Measurements from ENCODE around the gene AGPAT2.

AGPAT2 gene

GRCh38 chr9:136643596-136644342, 43.5 kb downstream of the AGPAT2 start:
- no peak for DNase-seq

DNA sequence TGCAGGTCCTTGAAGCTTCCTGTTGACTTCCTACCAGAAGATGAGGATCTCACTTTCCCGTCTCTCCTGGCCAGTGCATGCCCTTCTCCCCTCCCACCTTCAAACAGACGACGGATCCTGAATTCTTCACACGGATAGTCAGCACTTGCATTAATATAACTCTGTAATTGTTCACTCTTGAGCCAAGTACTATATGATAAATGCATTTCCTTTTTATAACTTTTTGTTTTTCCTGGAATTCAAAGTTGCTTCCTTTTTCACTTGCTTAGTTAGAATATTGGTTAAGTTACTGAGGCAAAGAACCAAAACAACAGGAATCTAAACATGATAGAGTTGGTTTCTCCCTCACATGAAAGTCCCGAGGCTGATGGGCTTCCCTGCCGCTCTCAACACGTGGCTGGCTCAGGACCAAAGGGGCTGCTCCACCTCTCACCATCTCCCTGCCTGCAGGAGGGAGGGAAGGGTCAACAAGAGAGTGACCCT, 44.8 kb downstream of the AGPAT2 start:
- DNase-seq, result no peak

- DNase-seq, result no peak
These were observed 46.8 kb downstream of the AGPAT2 start for GRCh38 chr9:136640171-136641111.

DNA sequence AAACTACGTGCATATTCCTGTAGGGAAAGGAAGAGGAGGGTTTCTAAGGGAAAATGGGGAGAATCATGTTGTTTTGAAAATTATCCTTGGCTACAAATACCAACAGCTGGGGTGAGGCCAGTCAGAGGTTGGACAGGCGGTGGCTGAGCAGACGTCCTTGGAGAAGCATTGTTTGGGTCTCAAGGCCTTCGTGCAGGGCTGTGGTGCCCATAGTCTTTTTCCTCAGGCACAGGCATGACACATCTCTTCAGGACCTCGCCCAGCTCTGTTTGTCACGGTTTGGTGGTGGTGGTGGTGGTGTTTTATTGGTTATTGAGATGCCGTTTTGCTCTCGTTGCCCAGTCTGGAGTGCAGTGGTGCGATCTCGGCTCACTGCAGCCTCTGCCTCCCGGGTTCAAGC, 52.4 kb downstream of the AGPAT2 start:
- no peak for DNase-seq

DNA sequence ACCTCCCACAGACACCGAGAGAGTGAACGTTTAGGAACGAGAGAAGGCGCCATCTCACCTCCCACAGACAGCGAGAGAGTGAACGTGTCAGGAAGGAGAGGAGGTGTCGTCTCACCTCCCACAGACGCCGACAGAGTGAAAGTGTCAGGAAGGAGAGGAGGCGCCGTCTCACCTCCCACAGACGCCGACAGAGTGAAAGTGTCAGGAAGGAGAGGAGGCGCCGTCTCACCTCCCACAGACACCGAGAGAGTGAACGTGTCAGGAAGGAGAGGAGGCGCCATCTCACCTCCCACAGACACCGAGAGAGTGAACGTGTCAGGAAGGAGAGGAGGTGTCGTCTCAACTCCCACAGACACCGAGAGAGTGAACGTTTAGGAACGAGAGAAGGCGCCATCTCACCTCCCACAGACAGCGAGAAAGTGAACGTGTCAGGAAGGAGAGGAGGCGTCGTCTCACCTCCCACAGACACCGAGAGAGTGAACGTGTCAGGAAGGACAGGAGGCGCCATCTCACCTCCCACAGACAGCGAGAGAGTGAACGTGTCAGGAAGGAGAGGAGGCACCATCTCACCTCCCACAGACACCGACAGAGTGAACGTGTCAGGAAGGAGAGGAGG, 54.7 kb downstream of the AGPAT2 start:
- peak; percentile 31 for DNase-seq

- peak; percentile 45 for DNase-seq
These were observed 55.2 kb downstream of the AGPAT2 start for GRCh38 chr9:136632072-136632471.

- DNase-seq, result peak; percentile 87
These were observed 55.9 kb downstream of the AGPAT2 start for GRCh38 chr9:136631038-136632000.

DNA sequence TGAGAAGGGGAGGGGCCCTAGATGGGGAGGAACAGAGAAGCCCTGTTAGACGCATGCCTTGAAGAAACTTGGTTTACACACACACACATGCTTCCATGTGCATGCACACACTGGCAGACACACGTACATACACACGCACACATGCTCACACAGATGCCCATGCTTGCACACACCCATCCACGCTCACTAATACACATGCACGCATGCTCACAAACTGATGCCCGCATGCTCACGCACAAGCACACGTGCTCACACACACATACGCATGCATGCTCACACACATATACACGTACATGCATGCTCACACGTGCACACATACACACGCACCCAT, 56.6 kb downstream of the AGPAT2 start:
- DNase-seq, result no peak

DNA sequence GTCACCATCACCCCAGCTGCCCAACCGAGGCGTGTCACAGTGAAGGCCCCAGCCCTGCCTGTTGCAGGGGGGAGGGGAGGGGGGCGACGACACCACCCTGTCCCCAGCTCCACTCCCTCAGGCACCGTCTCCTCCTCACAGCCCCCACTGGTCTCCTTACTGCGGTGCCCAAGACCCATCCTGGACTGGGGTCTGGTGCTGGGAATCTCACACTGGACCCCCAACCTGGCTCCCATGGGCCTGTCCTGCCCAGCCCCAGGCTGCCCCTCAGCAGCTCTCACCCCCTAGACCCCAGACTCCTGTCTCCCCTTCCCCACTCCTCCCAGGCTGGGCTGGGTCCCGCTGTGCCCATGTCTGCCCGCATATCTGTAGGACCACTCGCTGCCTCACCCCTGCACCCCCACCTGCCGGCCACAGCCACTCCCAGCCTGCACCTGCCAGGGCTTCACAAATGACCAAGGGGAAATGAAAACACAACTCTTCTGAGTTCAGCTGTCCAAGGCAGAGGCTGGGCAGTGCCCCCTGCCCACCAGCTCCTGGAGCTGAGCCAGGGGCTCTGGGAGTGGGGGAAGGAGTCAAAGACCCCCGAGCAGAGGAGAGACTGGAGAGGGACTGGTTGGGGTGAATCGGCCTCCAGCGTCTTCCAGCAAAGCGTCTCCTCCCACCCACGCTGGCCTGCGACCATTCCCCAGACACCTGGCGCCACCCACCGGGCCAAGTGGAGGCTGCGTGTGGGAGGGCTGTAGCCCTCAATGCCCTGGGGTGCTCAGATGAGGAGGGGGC, 57.2 kb downstream of the AGPAT2 start:
- peak; percentile 66 for DNase-seq

GRCh38 chr9:136629001-136629878, 58.0 kb downstream of the AGPAT2 start:
- no peak for DNase-seq

GRCh38 chr9:136628268-136628667, 59.0 kb downstream of the AGPAT2 start:
- no peak for DNase-seq

GRCh38 chr9:136627703-136628102, 59.6 kb downstream of the AGPAT2 start:
- no peak for DNase-seq

GRCh38 chr9:136626740-136627642, 60.3 kb downstream of the AGPAT2 start:
- DNase-seq, result no peak

DNA sequence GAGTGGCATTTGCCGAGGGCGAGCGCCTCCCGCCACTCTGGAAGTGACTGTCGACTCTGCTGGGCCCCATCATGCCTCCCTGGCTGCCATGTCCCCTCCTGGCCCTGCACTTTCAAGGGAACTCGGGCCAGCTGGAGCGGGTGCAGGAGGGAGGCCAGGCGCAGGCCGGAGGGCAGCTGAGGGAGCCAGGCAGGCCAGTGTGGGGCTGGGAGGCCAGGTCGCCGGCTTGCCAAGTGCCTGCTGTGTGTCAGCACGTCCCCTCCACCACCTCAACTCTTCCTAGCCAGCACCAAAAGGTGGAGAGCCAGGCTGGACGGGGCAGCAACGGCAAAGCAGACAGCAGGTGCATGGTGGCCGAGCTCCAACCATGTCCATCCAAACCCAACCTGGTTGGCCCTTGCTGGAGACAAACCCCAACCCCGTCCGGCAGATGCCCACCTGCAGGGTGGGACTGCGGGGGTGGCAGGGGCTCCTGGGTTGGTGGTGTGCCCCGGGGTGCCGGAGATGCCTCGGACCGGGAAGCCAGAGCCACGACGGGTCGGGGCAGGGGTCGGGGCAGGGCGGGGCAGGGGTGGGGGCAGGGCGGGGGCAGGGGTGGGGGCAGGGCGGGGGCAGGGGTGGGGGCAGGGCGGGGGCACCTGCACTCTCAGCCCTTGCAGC, 61.1 kb downstream of the AGPAT2 start:
- DNase-seq, result no peak

DNA sequence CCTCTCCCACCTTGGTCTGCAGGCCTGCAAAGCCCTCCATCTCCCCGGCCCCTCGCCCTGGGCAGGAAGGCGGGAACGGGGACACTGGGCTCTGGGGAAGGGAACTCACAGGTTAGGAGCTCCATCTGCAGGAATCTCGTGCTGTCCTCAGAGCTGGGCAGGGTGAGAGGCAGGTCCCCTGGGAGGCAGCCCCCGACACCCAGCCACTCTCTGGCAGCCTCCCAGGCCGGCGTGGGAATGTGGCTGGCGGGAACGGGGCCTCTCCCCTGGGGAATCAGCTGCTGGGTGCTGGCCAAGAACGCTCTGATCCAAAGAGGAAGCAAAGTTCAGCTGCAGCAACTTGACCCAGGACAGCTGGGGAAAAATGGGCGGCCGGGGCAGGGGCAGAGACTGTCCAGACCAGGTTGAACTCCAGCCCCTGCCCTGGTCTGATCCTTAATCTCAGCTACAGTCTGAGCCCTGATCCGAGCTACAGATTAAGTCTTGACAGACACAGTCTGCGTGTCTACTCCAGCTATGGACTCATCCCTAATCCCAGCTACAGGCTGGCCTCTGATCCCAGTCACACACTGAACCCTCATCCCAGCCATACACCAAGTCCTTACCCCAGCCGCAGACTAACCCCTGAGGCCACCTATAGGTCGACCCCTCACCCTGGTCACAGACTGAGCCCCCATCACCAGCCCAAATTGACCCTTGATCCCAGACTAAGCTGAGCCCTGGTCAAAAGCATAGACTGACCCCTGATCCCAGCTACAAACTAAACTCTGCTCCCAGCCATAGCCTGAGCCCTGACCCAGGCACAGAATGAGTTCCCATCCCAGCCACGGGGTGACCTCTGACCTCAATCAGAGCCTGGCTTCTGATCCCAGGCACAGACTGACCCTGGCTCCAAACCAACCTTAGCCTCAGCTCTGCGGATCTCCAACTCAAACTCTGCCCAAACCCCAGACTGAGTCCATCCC, 61.9 kb downstream of the AGPAT2 start:
- no peak for DNase-seq

- DNase-seq, result no peak
These were observed 62.9 kb downstream of the AGPAT2 start for GRCh38 chr9:136624184-136624951.

DNA sequence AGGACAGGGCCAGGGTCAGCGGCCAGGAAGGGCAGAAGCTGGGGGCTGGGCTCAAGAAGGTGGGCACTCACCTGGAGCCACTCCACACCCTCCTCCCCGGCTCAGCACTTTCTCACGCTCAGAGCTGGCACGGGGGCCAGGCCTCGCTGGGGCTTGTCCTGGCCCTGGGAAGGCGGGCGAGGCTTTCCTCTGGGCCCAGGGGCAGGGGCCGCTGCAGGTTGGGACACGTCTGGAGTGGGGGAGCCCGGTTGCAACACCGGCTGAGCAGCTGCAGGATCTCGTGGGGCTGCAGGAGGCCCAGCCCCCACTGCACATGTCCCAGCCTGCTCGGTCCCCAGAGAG, 63.4 kb downstream of the AGPAT2 start:
- DNase-seq, result no peak

All from CD4-positive, alpha-beta T cell treated with Interleukin-10 for 1 hour (primary cell).